Activated naive CD4-positive, alpha-beta T cell treated with Interleukin-2 at 50 U/mL for 16 hours (primary cell): ENCODE results near the gene ZFAND3.

Experiments used
- DNase-seq: peaks from one replicate; pipeline ENCODE4 v3.0.0-alpha.2; 2020

Gene ZFAND3

GRCh38 chr6:38143191-38144150, 323.9 kb downstream of the ZFAND3 start:
- DNase-seq = no peak

- DNase-seq = no peak
Measured at GRCh38 chr6:38144365-38144945, 324.9 kb downstream of the ZFAND3 start.

DNA sequence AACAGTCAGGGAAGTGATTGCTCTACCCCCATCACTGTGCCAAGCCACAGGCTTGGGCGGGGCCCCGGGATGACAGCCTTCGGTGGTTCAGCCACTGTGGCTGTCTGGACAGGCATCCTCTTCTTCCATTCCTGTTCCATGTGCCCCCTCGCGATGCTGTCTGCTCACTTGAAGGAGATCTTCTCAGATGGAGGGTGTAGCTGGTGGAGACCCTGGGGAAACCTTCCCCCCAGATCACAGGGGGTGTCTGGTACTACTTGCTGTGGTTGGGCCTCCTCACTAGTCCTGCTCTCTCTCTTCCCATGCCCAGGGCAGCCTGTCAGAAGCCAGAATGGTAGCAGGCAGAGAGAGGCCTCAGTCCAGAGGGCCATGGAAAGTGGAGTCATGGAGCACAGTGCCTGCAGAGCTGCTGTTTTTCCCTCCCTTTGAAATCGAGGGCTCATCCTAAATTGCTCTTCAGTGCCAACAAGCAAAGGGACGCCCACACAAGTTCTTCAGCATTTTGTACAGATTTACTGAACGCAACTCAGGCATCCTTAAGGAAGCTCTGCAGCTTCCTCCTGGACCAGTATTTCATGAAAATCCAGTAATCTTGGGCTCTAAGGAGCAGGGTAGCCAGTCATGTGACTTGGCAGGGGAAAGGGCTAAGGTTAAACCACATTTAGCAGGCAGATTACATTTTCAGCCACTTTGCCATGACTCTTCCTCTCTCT, 326.6 kb downstream of the ZFAND3 start:
- DNase-seq = no peak

- DNase-seq = no peak
Measured at GRCh38 chr6:38146734-38147027, 327.2 kb downstream of the ZFAND3 start.

GRCh38 chr6:38148606-38149005, 329.1 kb downstream of the ZFAND3 start:
- DNase-seq = no peak

GRCh38 chr6:38149531-38149930, 330.0 kb downstream of the ZFAND3 start:
- DNase-seq = no peak

DNA sequence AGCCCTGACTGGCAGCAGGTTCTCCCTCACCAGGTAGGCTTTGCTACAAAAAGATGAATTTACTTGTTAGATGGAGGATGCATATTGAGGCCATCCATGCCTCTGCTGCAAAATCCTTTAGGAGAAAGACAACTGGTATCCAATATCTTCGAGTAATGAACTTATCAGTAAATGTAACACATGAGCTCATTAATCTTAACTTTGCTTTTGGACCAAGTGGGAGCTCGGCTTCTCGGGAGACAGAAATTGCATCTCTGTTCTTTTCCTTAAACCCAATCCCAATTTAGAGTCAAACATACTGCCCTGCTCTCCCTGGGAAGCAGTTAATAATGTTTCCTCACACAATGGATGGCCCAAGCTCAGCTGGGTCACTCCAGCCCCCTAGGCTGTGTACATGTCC, 330.5 kb downstream of the ZFAND3 start:
- DNase-seq = no peak

- DNase-seq = no peak
Measured at GRCh38 chr6:38150681-38151296, 331.3 kb downstream of the ZFAND3 start.

DNA sequence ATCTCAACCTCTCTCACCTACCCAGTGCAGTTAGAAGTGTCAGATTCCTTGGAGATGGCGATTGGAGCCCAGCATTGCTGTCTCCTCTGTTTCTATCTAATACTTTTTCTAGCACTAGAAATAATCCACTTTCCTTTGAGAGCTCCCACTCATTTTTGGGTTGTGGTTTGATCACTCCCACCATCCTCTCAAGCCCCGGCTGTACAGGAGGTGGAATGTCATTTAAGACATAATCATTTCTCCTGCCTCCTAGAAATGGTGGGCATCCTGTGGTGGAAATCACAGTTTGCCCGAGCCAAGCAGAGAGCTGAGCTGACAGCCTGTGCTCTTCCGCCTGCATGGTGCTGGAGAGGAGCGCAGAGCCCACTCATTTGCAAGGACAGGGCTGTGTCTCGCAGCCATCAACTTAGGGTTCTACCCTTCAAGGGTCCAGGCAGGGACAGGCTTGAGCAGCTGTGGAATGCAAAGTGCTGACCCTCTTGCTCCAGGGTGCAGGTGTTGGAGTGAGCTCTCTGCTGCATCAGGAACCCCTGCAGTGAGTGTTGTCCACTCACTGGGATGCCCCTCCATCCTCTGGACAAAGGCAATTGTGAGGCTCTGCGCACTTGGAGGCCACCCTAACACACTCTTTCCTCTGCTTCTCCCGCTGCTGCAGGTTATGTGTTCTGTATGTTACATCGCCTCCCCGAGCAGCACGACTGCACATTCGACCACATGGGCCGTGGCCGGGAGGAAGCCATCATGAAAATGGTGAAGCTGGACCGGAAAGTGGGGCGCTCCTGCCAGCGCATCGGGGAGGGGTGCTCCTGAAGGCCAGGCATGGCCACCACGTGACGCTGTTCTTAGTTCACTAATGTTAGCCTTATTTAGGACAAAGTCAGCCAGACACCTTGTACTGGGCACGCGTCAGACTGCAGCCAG, 332.3 kb downstream of the ZFAND3 start:
- no peak for DNase-seq

- DNase-seq = no peak
Measured at GRCh38 chr6:38152620-38153019, 333.1 kb downstream of the ZFAND3 start.

- no peak for DNase-seq
Measured at GRCh38 chr6:38153076-38153797, 333.7 kb downstream of the ZFAND3 start.

DNA sequence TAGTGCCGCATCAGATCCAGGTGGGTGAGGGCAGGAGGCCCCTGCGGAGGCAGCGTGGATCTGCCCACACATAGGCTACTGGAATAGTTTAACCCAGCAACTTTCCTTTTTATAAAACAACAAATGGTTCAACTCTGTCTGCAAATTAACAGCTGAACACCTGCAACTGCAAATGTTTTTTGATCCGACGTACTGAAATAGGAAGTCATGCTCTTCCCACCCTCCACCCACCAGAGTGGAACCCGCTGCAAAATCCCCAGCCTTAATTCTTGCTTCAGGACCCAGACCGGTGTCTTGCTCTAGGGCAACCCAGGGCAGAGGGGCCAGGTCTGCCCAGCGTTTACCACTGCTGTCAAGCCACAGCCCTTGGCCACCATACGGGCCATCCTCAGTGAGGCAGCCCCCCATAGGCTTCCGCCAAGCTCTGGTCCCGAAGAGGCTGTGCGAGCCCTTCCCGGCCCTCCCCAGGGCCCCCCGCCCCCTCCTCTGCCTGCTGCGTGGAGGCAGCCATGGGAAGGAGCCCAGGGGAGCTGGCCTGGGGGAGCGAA, 334.3 kb downstream of the ZFAND3 start:
- no peak for DNase-seq

GRCh38 chr6:38154731-38155130, 335.2 kb downstream of the ZFAND3 start:
- DNase-seq = no peak

DNA sequence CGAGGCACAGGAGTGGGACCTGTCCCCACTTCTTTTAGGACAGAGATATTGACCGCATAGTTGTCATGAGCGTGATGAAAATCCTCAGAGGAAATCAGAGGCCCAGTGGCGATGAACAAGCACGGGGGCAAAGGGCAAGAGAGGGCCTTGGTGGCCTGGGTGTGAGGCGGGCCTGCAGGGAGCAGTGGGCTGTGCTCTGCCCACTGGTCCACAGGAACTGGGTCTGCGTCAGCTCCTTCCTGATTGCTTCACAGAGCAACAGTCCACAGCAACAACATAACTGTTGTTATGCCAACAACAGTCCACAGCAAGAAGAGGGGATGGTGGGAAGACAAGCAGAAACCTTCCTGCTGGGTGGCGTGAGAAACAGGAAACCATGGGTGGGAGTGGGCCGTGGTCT, 335.6 kb downstream of the ZFAND3 start:
- no peak for DNase-seq

DNA sequence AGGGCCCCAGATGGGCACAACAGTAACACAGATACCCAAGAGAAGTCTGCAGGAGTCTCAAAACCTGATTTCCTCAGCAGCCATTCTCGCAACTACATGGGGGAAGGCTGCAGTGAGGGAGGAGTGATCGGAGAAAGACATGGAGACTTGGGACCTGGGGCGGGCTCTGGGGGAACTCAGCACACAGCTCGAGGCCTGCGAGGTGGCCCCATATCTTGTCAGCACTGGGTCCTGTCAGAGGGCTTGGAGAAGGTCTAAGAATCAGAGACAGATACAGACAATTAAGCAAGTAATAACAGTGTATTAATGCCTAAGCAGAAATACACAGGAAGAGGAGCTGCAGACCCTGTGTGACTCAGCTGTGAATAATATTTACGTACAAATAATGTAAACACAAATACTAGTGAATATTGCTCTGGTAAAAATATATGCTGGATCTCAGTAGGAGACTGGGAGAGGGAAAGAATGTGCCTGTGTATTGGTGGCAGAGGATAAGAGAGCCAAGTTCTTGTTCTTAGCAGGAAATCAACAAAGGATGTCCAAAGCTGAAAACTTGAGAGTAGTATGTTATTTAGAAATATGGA, 336.2 kb downstream of the ZFAND3 start:
- DNase-seq = no peak

DNA sequence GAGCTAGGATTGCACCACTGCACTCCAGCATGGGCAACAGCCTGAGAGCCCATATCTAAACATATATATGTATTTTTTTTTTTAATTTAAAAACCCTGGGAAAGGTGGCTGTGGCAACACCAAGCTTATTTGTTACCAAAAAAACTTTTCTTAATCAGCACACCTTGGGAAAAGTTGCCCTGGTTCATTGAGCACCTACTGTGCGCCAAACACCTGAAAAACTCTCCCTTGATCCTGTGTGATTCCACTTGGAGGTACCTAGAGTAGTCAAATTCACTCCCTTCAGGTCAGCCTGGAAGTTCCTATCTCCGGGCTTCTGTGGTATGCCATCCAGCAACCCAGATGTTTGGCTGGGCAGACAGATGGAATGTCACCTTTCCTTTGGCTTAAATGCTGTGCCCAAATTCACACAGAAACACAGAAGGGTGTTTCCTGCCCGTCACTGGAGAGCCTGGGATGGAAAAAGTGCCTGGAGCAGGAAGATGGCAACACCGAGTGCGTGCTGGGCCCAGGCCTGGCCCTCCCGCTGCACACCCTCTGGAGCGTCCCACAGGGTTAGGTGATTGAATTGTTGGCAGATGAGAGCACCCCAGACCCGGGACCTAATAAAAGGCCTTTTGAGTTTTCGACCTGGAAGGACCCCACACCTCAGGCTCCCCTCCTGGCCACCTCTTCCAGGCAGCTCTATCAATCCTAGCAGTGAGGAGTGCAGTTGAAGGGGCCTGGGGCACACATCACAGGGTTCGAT, 337.5 kb downstream of the ZFAND3 start:
- DNase-seq = no peak

DNA sequence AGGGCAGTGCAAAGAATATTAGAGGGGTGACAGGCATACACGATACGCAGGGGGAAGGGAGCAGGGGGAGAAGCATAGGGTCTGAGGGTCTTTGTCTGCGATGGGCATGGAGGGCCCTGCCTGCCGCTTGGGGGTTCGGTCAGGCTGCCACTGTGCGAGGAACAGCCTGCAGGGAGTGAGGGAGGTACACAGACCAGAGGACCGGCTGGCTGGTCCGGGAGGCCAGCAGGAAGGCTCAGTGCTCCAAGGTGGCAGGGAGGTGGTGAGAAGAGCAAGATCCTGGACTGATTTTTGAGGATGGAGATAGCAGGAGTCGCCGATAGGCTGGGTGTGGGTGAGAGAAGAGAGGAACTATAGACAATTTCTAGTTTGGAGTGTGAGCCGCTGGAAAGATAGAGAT, 338.4 kb downstream of the ZFAND3 start:
- no peak for DNase-seq

GRCh38 chr6:38158762-38159350, 339.3 kb downstream of the ZFAND3 start:
- DNase-seq = no peak

DNA sequence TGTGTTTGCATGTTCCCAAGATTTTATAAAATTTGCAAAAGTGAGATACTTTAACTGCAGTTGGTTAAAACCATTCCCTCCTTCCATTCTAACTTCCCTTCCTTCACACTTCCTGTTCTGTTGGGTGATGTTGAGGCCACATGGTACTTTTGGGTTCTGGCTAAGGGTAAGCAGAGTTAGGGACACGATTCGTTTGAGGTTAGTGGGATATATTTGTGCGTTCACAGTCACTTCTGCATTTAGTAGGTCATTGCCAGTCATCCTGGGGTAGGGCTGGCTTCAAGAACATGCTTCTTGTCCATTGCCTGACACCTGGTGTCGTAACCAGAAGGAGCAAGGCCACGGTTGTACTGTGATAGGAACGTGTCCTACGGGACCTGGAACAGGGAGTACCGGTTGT, 340.1 kb downstream of the ZFAND3 start:
- no peak for DNase-seq

- DNase-seq = no peak
Measured at GRCh38 chr6:38160831-38161230, 341.3 kb downstream of the ZFAND3 start.
